GM12878 (cell line): ENCODE data around the gene EIF4H. TPM values are rescaled to one million over a fixed set of nuclear protein-coding genes. Genes with fewer than 3 reads are reported as not detected.

Source experiments
- BHLHE40 ChIP-seq, 2 experiments: fragments of 450-650 bp in 1 of 2; IDR thresholded peaks; 2 replicates each; pipeline ENCODE4 v1.6.1; 2011 to 2017; ENCODE audit warnings: low read depth in 2 of 2, borderline replicate concordance in 1 of 2, improper control_type of control experiment in 1 of 2, low read length in 1 of 2, mild to moderate bottlenecking in 1 of 2
- CREM ChIP-seq: IDR thresholded peaks from 2 replicates; pipeline ENCODE4 v1.6.1; 2014; ENCODE audit warnings: antibody characterized with exemption, low read depth
- DPF2 ChIP-seq: fragments of 450-650 bp; IDR thresholded peaks from 2 replicates; pipeline ENCODE4 v1.6.1; 2017; ENCODE audit warnings: mild to moderate bottlenecking
- ETV6 ChIP-seq, 2 experiments: fragments of 450-650 bp in 1 of 2; IDR thresholded peaks in 1 of 2; conservative IDR thresholded peaks in 1 of 2; 2 replicates each; pipeline ENCODE4 v1.6.1; 2014; ENCODE audit warnings: antibody characterized with exemption in 1 of 2, borderline replicate concordance in 1 of 2, low read depth in 1 of 2, mild to moderate bottlenecking in 1 of 2, moderate library complexity in 1 of 2
- HCFC1 ChIP-seq: fragments of 150-350 bp; IDR thresholded peaks from 2 replicates; pipeline ENCODE4 v1.6.1; 2014; ENCODE audit warnings: low read length
- IKZF2 ChIP-seq, 2 experiments: fragments of 450-650 bp; IDR thresholded peaks; 2 replicates each; pipeline ENCODE4 v1.6.1; 2017; ENCODE audit warnings: mild to moderate bottlenecking in 2 of 2, moderate library complexity in 2 of 2
- IRF5 ChIP-seq: fragments of 450-650 bp; IDR thresholded peaks from 2 replicates; pipeline ENCODE4 v1.6.1; 2017; ENCODE audit warnings: borderline replicate concordance
- KLF5 ChIP-seq: fragments of 450-650 bp; IDR thresholded peaks from 2 replicates; pipeline ENCODE4 v1.6.1; 2014; ENCODE audit warnings: mild to moderate bottlenecking; ENCODE audit not compliant: partially characterized antibody
- MEF2B ChIP-seq: fragments of 450-650 bp; IDR thresholded peaks from 2 replicates; pipeline ENCODE4 v1.6.1; 2018; ENCODE audit warnings: mild to moderate bottlenecking, moderate library complexity; ENCODE audit not compliant: partially characterized antibody, poor library complexity, severe bottlenecking
- MLLT1 ChIP-seq: fragments of 450-650 bp; IDR thresholded peaks from 2 replicates; pipeline ENCODE4 v1.6.1; 2016; ENCODE audit warnings: mild to moderate bottlenecking
- PKNOX1 ChIP-seq: fragments of 450-650 bp; IDR thresholded peaks from 2 replicates; pipeline ENCODE4 v1.6.1; 2016; ENCODE audit warnings: mild to moderate bottlenecking
- POLR2AphosphoS2 ChIP-seq: IDR thresholded peaks from 2 replicates; pipeline ENCODE4 v1.6.1; 2011; ENCODE audit warnings: low read depth, mild to moderate bottlenecking, low read length, improper control_type of control experiment, moderate library complexity
- POLR2AphosphoS5 ChIP-seq: IDR thresholded peaks from 2 replicates; pipeline ENCODE4 v1.6.1; 2011; ENCODE audit warnings: mild to moderate bottlenecking, low read length, inconsistent platforms
- SREBF1 ChIP-seq: IDR thresholded peaks from 2 replicates; pipeline ENCODE4 v1.6.1; 2012; ENCODE audit warnings: mild to moderate bottlenecking, low read length
- ZNF274 ChIP-seq: IDR thresholded peaks from one replicate; pipeline ENCODE4 v1.8.0; 2011; ENCODE audit not compliant: insufficient read length, insufficient read depth
- polyA plus RNA-seq, 11 experiments: library from polyadenylated mRNA; depleted of rRNA in 4 of 11; unstranded in 6 of 11; stranded (reverse) in 5 of 11; fragments of >200 nt; fragmentation: Nextera tagmentation in 4 of 11; fragmentation: Illumina TruSeq in 1 of 11; extraction: Ambion mirVana in 4 of 11; extraction: Trizol in 1 of 11; gene quantifications; 1 replicate in 1 of 11; 2 replicates in 10 of 11; pipeline versions ENCODE4 v1.2.1 to v1.2.3, GENCODE V29; 2011 to 2016; ENCODE audit warnings: inconsistent platforms in 2 of 11, missing spikeins in 2 of 11, low read depth in 1 of 11
- total RNA-seq, 4 experiments: library from RNA; depleted of rRNA in 3 of 4; stranded (reverse); fragments of >200 nt in 3 of 4; fragmentation: Illumina TruSeq in 1 of 4; extraction: Trizol in 1 of 4; gene quantifications; 2 replicates each; pipeline versions ENCODE4 v1.2.1 to v1.2.3, GENCODE V29; 2013 to 2021
- TF ChIP-seq, protein P1 (sequence below): fragments of 450-650 bp; IDR thresholded peaks from 2 replicates; pipeline ENCODE4 v1.6.1; 2016; ENCODE audit warnings: mild to moderate bottlenecking, moderate library complexity, borderline replicate concordance
- TF ChIP-seq, protein P2 (sequence below): IDR thresholded peaks from 2 replicates; pipeline ENCODE4 v1.6.1; 2012; ENCODE audit warnings: low read length, inconsistent platforms

Gene EIF4H
- total and polyA plus RNA-seq, 10 of the 15 experiments (the other 5 are each of a cell fraction or from before 2014, with no cell fraction given): 9.9 to 443 (median 258) TPM

- no peak for TF ChIP-seq SREBF1
- no peak for TF ChIP-seq PKNOX1
- TF ChIP-seq IKZF2 (IDR thresholded peaks at IDR 0.05): 0 out of 4 replicates have a peak, but pooled peaks of 1 of the 2 experiments have one; percentile 23
- peak; percentile 33 for TF ChIP-seq MEF2B
- no peak for TF ChIP-seq POLR2AphosphoS2
- no peak for TF ChIP-seq DPF2
- peak; percentile 26; the same call in 1 of the 2 replicates for TF ChIP-seq CREM
- TF ChIP-seq, protein P1, sequence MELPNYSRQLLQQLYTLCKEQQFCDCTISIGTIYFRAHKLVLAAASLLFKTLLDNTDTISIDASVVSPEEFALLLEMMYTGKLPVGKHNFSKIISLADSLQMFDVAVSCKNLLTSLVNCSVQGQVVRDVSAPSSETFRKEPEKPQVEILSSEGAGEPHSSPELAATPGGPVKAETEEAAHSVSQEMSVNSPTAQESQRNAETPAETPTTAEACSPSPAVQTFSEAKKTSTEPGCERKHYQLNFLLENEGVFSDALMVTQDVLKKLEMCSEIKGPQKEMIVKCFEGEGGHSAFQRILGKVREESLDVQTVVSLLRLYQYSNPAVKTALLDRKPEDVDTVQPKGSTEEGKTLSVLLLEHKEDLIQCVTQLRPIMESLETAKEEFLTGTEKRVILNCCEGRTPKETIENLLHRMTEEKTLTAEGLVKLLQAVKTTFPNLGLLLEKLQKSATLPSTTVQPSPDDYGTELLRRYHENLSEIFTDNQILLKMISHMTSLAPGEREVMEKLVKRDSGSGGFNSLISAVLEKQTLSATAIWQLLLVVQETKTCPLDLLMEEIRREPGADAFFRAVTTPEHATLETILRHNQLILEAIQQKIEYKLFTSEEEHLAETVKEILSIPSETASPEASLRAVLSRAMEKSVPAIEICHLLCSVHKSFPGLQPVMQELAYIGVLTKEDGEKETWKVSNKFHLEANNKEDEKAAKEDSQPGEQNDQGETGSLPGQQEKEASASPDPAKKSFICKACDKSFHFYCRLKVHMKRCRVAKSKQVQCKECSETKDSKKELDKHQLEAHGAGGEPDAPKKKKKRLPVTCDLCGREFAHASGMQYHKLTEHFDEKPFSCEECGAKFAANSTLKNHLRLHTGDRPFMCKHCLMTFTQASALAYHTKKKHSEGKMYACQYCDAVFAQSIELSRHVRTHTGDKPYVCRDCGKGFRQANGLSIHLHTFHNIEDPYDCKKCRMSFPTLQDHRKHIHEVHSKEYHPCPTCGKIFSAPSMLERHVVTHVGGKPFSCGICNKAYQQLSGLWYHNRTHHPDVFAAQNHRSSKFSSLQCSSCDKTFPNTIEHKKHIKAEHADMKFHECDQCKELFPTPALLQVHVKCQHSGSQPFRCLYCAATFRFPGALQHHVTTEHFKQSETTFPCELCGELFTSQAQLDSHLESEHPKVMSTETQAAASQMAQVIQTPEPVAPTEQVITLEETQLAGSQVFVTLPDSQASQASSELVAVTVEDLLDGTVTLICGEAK: no peak
- TF ChIP-seq POLR2AphosphoS5: peak; percentile 35; the same call in 1 of the 2 replicates
- no peak for TF ChIP-seq KLF5
- TF ChIP-seq ETV6 (conservative IDR thresholded peaks at IDR 0.05 in 1 of 2, IDR thresholded peaks at IDR 0.05 in 1 of 2; ENCODE audit: borderline replicate concordance in 1 of 2, low read depth in 1 of 2): no peak
- no peak for TF ChIP-seq ZNF274
- no peak for TF ChIP-seq IRF5
- peak; percentile 6 for TF ChIP-seq MLLT1
- no peak for TF ChIP-seq BHLHE40 (IDR thresholded peaks at IDR 0.05; ENCODE audit: borderline replicate concordance in 1 of 2, low read depth in 2 of 2, low read length in 1 of 2)
- TF ChIP-seq HCFC1: no peak
- TF ChIP-seq, protein P2, sequence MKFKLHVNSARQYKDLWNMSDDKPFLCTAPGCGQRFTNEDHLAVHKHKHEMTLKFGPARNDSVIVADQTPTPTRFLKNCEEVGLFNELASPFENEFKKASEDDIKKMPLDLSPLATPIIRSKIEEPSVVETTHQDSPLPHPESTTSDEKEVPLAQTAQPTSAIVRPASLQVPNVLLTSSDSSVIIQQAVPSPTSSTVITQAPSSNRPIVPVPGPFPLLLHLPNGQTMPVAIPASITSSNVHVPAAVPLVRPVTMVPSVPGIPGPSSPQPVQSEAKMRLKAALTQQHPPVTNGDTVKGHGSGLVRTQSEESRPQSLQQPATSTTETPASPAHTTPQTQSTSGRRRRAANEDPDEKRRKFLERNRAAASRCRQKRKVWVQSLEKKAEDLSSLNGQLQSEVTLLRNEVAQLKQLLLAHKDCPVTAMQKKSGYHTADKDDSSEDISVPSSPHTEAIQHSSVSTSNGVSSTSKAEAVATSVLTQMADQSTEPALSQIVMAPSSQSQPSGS: no peak
Observed at GRCh38 chr7:74212661-74213060, 38.5 kb downstream of the EIF4H start (continued).
